ENCODE measurements around the gene SBNO2.

SBNO2 gene

DNA sequence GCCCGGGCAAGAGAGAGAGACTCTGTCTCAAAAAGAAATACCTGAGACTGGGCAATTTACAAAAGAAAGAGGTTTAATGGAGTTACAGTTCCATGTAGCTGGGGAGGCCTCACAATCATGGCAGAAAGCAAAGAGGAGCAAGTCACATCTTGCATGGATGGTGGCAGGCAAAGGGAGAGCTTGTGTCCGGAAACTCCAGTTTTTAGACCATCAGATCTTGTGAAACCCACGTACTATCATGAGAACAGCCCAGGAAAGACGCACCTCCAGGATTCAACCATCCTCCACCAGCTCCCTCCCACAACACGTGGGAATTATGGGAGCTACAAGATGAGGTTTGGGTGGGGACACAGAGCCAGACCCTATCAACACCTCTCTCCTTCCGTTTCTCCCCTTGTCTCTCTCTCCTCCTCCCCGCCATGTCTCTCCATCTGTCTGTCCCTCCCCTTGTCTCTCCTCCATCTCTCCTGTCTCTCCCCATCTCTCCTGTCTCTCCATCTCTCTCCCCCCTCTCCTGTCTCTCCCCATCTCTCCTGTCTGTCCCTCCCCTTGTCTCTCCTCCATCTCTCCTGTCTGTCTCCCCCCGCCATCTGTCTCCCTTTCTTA, 88.9 kb downstream of the SBNO2 start:
- no peak for DNase-seq

GRCh38 chr19:1084024-1084868, 89.8 kb downstream of the SBNO2 start:
- DNase-seq = no peak

- DNase-seq = no peak
These were observed 90.9 kb downstream of the SBNO2 start for GRCh38 chr19:1082928-1083816.

DNA sequence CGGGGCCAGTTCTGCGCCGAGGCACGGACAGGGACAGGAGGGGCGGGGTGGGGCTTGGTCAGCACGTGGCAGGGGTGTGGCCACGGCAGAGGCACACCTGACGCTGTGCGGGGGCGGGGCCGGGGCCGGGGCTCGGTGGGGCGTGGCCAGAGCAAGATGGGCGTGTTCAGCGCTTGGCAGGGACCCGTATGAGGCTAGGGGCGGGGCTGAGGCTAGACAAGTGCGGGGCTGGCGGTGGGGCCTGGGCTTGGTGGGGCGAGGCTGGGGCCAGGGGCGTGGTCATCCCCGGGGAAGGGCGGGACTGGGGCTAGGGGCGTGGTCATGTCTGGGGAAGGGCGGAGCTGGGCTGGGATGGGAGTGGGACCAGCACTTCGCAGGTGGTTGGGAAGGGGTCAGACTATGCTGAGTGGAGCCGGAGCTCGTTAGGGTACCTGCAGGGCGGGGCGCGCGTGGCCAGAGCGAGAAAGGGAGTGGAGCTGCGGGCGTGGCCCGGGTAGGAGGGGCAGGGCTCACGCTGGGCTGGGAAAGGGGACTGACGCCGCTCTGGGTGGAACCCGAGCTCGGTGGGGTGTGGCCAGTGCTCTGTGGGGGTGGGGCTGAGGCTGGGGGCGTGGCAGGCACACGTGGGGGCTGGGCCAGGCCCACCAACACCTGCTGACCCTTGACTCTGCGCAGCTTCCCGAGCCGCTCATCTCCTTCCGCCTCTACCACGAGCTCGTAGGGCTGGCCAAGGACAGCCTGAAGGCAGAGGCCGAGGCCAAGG, 91.7 kb downstream of the SBNO2 start:
- DNase-seq = peak; percentile 89

DNA sequence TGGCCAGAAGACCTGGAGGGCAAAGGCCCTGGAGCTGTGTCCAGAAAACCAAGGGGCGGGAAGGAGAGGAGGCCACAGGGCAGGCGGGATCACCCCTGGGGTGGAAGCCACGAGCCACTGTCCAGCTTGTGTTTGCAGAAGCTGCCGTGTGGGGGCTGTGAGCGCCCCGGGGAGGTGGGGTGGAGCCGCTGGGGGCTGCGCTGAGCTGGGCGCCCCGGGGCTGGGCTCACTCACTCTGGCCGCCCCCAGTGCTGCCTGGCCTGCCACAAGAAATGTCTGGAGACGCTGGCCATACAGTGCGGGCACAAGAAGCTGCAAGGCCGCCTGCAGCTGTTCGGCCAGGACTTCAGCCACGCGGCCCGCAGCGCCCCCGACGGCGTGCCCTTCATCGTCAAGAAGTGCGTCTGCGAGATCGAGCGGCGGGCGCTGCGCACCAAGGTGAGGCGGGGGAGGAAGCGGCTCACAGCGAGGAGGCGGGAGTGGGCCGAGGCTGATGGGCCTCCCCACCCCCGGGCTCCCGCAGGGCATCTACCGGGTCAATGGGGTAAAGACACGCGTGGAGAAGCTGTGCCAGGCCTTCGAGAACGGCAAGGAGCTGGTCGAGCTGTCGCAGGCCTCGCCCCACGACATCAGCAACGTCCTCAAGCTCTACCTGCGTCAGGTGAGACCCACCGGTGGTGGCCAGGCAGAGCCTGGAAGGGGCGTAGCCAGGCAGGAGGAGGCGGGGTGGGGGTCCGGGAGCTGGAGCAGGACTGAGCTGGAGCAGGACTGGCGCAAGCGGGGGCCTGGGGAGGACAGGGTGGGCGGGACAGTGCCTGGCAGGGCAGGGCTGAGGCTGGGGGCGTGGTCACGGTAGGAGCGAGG, 92.5 kb downstream of the SBNO2 start:
- no peak for DNase-seq

- no peak for DNase-seq
These were observed 93.5 kb downstream of the SBNO2 start for GRCh38 chr19:1080360-1081161.

- DNase-seq = peak; percentile 57
These were observed 94.4 kb downstream of the SBNO2 start for GRCh38 chr19:1079566-1080111.

GRCh38 chr19:1076951-1077350, 97.1 kb downstream of the SBNO2 start:
- DNase-seq = peak; percentile 91

DNA sequence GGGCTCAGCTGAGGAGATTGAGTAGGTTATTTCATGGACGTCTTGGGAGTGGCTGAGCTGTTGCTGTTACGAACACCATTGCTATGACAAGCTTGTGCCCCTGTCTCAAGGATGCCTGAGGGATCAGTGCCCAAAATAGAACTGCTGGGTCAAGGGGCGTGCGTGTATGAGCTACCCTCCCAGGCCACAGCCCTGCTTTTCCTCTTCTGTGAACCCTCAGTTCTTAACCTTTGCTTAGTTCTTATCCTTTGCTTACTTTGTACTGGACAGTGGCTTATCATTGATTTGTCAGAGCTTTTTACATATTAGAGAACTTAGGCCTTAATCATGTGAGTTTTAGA, 98.1 kb downstream of the SBNO2 start:
- DNase-seq = no peak

DNA sequence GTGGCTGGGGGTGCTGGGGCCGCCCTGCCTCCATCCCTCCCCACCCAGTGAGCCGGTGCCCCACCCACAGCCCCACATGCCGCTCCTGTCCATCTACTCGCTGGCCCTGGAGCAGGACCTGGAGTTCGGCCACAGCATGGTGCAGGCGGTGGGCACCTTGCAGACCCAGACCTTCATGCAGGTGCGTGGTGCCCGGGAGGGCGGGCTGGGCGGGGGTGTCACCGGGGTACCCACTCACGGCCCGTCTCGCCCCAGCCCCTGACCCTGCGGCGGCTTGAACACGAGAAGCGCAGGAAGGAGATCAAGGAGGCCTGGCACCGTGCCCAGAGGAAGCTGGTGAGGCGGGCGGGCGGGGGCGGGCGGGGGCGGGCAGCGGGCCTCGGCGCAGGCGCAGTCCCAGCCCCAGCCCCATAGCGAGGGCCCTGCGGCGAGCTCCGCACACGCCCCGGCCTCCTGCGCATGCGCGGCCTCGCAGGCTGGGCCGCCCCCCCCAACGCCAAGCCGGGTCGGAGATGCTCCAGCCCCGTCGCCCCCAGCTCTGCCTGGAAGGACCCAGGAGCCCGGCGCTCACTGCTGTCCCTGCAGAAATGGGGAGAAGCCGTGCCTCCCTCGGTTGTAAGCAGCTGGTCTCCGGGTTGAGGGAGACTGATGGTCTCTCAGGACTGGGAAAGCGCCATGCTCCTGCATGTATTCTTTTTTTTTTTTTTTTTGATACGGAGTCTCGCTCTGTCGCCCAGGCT, 99.4 kb downstream of the SBNO2 start:
- peak; percentile 98 for DNase-seq

DNA sequence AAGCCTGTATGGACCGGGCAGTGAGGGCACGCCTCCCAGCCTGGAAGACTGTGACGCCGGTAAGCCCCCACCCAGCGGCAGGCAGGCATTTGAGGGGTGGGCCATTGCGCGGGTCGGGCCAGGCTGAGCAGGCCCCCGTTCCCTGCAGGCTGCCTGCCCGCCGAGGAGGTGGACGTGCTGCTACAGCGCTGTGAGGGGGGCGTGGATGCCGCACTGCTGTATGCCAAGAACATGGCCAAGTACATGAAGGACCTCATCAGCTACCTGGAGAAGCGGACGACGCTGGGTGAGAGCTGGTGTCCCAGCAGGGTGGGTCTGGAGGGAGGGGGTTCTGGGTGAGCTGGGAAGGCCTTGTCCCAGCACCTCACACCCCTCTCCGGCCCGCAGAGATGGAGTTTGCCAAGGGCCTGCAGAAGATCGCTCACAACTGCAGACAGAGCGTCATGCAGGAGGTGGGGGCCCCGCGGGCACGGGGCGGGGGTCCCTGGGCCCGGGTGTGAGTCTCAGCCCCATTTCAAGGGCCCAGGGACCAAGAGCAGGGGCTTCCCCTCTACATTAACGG, 100.0 kb downstream of the SBNO2 start:
- DNase-seq = no peak

DNA sequence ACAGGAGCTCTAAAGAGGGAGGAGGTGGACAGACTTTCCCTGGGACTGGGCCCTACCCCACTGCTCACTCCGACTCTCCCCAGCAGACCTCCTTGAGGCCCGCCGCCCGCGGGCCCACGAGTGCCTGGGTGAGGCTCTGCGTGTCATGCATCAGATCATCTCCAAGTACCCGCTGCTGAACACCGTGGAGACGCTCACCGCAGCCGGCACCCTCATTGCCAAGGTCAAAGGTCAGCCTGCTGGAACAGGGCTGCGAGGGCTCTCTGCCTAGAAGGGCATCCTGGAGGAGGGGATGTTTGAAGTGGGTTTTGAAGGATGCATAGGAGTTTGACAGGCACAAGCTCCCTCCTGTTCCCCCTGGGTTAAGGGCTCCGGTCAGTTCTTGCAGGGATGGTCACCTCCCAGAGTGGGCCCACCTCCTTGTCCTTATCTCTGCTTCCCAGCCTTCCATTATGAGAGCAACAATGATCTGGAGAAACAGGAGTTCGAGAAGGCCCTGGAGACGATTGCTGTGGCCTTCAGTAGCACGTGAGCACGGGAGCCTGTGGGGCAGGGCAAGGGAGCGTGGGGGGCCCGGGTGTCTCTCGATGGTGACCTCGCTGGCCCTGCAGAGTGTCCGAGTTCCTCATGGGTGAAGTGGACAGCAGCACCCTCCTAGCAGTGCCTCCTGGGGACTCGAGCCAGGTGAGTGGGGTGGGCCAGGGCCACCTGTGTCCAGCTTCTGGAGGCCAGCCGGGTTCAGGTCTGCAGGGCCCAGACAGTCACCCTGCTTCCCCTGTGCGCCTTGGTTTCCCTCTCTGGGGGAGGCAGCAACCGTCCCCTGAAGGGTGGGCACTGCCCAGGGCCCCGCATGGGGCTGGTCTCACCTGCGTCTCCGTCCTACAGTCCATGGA, 100.8 kb downstream of the SBNO2 start:
- DNase-seq = no peak

DNA sequence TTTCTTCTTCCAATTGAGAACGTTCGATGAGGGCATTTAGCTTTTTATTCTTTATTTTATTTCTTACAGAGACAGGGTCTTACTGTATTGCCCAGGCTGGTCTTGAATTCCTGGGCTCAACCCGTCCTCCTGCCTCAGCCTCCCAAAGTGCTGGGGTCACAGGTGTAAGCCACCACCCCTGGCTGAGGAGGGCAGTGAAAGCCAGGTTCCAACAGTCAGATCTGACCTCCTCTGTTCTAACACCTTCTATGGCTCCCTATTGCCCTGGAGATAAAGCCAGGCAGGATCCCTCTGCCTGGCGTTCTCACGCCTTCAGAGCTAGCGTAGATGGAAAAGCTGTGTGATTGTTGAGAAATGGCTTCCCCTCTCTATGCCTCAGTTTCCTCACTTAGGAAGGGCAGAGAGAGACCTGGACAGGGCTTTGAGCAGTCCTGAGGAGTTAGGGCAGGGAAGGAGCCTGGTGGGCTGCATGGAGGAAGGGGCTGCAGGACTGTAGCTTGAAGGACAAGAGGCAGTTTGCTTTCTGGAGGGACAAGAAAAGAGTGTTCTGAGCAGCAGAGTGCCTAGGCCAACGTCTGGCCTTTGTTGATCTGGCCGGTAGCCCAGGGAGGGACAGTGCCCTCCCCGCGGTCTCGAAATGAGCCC, 101.6 kb downstream of the SBNO2 start:
- no peak for DNase-seq

GRCh38 chr19:1070931-1071791, 102.9 kb downstream of the SBNO2 start:
- DNase-seq = no peak

GRCh38 chr19:1070576-1070930, 103.5 kb downstream of the SBNO2 start:
- no peak for DNase-seq

DNA sequence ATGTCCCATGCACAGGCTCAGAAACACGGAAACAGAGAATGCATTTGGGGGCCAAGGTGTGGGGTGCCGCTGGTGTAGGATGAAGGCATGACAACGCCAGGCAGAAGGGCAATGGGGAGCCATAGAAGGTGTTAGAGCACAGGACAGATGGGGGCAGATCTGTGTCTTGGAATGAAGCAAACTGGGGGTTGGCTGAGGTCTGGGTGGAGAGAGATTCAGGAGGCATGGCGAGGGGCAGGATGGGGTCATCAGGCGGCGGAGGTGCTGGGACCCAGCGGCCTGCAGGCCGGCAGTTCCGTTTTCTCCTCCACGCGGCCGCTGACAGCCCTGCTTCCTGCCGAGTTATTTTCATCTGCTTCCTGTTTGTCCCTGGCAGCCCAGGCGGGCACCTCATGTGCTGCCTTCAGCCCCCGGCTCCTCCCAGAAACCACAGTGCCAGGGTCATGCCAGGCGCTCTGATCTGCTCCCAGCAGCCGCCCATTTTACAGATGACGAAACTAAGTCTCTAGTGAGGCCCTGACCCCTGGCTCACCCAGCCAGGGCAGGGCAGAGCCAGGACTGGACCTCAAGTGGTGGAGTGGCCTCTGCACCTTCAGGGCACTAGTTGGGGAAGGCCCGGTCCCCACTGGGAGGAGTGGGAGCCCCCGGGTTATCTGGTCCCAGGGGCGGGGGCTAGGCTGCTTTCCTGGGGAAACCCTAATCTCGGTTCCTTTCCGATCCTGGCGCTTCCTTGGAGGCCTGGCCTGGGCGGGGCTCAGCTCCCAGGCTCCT, 104.9 kb downstream of the SBNO2 start:
- peak; percentile 70 for DNase-seq
